NT2/D1 (cell line): ENCODE results near the gene DNM1L.

ENCODE experiments used
- YY1 ChIP-seq: IDR thresholded peaks from 2 replicates; pipeline ENCODE4 v1.6.1; 2011; ENCODE audit not compliant: insufficient read length, insufficient read depth
- ZNF274 ChIP-seq: IDR thresholded peaks from 2 replicates; pipeline ENCODE4 v1.6.1; 2011; ENCODE audit warnings: mild to moderate bottlenecking, low read depth, low read length

DNA sequence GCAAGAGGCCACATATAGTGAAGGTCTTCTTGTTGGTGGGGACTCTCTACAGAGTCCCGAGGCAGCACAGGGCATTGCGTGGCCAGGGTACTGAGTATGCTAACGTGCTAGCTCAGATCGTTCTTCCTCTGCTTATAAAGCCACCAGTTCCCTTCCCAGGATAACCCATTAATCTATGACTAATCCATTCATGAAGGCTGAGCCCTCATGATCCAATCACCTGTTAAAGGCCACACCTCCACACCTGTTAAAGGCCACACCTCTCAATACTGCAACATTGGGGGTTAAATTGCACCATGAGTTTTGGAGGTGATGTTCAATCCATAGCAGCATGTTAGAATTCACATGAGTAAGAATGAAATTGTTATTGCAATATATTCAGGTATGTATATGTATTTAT is 89.4 kb downstream of the DNM1L start:
- TF ChIP-seq YY1 (no peak), ZNF274 (no peak)
